GM21737 (cell line): Measurements from ENCODE around the gene DERL3.

ENCODE experiments used
- ATAC-seq: cut with Tn5 transposase; IDR thresholded peaks from one replicate; pipeline ENCODE4 v1.9.1; 2021; ENCODE audit warnings: mild to moderate bottlenecking, moderate library complexity; ENCODE audit not compliant: unreplicated experiment

The DERL3 gene

GRCh38 chr22:23833017-23833751 is 5.6 kb downstream of the DERL3 start:
- no peak for ATAC-seq

DNA sequence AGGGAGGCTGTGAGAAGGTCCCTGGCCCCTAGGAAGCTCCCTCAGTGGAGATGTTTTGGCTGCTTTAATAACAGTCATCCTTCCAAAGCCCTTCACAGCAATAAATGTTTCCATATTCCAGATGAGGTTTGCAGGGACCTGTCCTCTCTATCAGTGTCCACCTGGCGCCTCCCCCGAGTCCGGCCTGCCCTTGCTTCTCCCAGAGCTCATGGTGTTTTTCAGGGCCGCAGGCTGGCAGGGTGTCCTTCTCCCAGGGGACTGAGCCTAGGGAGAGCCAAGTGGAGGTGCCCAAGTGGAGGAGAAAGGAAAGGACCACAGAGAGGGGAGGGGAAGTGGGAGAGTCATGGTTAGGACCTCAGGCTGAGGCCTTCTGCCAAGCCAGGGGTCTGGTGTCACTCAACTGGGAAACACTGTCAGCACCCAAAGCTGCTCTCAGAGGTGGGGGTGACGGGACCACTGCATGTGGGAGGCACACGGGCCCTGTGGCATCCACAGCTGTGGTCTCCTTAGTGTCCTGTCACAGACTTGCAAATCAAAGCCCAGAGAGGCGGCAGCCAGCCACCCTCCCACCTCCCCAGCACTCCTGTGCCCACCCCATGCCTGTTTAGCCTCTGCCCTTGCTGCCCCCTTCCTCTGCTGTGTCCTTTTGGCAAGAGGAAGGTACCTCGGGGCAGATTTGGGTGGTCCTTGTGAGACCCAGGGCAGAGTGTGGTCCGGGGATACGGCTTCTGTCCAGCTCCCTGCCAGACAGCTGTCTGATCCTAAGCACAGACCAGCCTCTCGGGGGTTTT is 6.4 kb downstream of the DERL3 start:
- no peak for ATAC-seq

- no peak for ATAC-seq
These were observed 7.0 kb downstream of the DERL3 start for GRCh38 chr22:23831781-23832180.

GRCh38 chr22:23831261-23831660 is 7.5 kb downstream of the DERL3 start:
- no peak for ATAC-seq

DNA sequence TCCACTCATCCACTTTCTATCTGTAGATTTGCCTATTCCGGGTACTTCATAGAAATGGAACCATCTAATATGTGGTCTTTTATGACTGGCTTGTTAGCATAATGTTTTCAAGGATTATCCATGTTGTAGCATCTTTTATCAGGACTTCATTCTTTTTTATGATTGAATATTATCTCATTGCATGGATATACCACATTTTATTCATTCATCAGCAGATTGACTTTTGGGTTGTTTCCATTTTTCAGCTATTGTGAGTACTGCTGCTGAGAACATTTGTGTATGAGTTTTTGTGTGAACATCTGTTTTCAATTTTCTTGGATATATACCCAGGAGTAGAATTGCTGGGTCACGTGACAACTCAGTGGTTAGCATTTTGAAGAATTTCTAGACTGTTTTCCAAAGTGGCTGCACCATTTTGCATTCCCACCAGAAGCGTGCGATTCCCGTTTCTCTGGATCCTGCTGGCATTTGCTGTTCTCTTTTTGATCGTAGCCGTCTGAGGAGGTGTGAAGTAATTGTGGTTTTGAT is 8.9 kb downstream of the DERL3 start:
- ATAC-seq = no peak

GRCh38 chr22:23828800-23829680 is 9.8 kb downstream of the DERL3 start:
- ATAC-seq = no peak

- ATAC-seq = no peak
These were observed 11.3 kb downstream of the DERL3 start for GRCh38 chr22:23827351-23827995.

DNA sequence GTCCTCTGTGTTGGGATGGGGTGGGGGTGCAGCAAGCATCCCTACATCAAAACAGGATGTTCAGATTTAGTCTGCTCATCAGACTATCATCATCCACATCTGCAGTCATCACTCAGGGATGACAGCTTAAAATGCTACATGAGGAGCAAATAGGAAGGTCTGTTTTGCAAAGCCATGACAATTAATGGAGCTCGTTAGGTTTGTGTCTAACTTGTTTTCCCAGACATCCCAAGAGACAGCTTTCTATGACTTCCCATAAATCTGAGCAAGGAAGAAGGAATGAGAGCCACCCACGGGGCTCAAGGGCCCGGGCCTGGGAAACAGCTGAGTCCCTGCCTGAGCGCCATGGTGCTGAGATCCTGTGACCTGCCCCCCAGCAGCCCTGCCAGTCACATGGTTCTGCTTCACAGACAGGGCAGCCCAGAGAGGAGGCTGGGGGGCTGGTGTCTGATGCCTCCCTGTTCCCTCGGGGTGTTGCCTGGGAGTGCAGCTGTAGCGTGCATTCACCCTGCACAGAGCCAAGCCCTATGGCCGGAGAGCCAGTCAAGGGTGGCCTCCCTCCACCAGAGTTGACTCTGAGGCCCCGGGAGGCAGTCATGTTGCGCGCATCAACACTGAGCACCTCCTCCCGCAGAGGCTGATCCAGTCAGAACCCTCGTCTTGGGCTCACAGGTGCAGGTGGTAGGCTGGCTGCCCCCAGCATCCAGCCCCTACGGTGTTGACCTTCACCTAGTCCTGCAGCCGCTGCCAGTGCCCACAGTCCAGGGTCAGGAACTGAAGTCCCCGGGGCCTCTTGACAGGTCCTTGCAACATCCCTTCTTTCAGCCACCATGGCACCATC is 12.1 kb downstream of the DERL3 start:
- no peak for ATAC-seq

- no peak for ATAC-seq
These were observed 13.4 kb downstream of the DERL3 start for GRCh38 chr22:23825246-23825905.

- no peak for ATAC-seq
These were observed 14.1 kb downstream of the DERL3 start for GRCh38 chr22:23824476-23825245.

DNA sequence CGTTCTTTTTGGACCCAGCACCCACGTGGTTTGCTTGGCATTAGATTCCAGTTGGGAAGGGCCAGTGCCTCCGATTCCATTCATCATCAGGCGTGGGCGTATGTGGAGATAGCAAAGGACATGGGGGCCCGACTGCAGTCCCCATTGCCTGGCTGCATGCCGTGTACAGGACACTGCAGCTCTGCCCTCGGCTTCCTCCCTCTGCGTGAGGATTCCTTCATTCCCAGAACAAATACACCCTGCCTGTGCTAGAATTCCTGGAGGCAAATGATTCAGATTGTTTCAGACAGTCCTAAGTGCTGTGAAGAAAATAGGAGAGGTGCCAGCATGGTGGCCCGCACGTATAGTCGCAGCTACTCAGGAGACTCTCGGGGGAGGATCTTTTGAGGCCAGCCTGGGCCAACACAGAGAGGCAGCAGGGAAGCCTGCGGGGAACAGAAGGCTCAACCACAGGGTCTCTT is 15.4 kb downstream of the DERL3 start:
- no peak for ATAC-seq

GRCh38 chr22:23822101-23822671 is 16.6 kb downstream of the DERL3 start:
- ATAC-seq = no peak

- no peak for ATAC-seq
These were observed 18.0 kb downstream of the DERL3 start for GRCh38 chr22:23820748-23821211.

GRCh38 chr22:23818541-23818940 is 20.3 kb downstream of the DERL3 start:
- ATAC-seq = no peak

- ATAC-seq = no peak
These were observed 21.7 kb downstream of the DERL3 start for GRCh38 chr22:23817146-23817545.

DNA sequence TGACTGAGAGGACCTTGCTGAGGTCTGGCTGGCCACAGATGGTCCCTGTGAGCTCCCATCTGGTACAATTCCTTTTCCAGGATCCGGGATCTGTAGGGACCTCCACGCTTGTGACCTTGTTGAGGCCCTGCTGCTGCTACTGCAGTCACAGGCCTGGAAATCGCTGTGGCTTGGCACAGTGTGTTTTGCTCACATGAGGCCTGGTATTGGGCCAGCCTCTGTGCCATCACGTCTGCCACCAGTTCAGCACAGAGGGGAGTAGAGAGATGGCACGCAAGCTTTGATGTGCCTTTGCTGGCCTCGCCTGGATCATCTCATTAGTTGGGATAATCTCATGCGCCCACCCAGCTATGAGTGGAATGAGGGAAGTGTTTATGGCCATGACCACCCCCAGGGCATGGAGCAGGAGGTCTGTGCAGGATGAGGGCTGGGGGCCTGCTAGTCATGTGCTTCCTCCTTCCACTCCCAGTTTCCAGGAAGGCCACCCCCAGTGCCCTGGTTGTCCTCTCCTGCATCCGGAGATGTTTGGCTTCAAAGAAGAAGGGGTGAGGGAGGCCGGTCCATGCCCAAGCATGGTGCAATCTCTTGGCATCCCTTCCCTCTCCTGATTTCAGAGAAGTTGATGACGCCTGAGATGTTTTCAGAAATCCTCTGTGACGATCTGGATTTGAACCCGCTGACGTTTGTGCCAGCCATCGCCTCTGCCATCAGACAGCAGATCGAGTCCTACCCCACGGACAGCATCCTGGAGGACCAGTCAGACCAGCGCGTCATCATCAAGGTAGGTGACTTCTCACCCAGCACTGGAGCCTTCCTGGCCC is 22.4 kb downstream of the DERL3 start:
- no peak for ATAC-seq

- ATAC-seq = no peak
These were observed 23.2 kb downstream of the DERL3 start for GRCh38 chr22:23815541-23816155.
